BLaER1 treated with 17β-estradiol and CSF1 and Interleukin-3, amounts not matched to agents 10 nM and 100 nM (cell line): ENCODE data around the gene INCA1.
A peak's percentile ranks its signal among the peaks of the same experiment; 100 is the strongest.

ENCODE experiments used
- H3K27ac ChIP-seq, 11 experiments: shearing (Covaris generic); formaldehyde crosslinking; 2 replicates each; pipeline ENCODE4 v1.8.1; 2022
- H3K27me3 ChIP-seq, 11 experiments: shearing (Covaris generic); formaldehyde crosslinking; 2 replicates each; pipeline ENCODE4 v1.8.1; 2022
- H3K36me3 ChIP-seq, 11 experiments: shearing (Covaris generic); formaldehyde crosslinking; 2 replicates each; pipeline ENCODE4 v1.8.1; 2022
- H3K4me1 ChIP-seq, 10 experiments: shearing (Covaris generic); formaldehyde crosslinking; 2 replicates each; pipeline ENCODE4 v1.8.1; 2022
- H3K4me2 ChIP-seq, 11 experiments: shearing (Covaris generic); formaldehyde crosslinking; 2 replicates each; pipeline ENCODE4 v1.8.1; 2022
- H3K4me3 ChIP-seq, 10 experiments: shearing (Covaris generic); formaldehyde crosslinking; 2 replicates each; pipeline ENCODE4 v1.8.1; 2022
- H3K9ac ChIP-seq, 11 experiments: shearing (Covaris generic); formaldehyde crosslinking; 2 replicates each; pipeline ENCODE4 v1.8.1; 2022
- H3K9me3 ChIP-seq, 11 experiments: shearing (Covaris generic); formaldehyde crosslinking; replicated peaks in 1 of 11; 2 replicates each; pipeline ENCODE4 v1.8.1; 2022
- H4K20me1 ChIP-seq, 11 experiments: shearing (Covaris generic); formaldehyde crosslinking; 2 replicates each; pipeline ENCODE4 v1.8.1; 2022
- Cebpa-rat ChIP-seq, 11 experiments: shearing (Covaris generic); IDR thresholded peaks; 2 replicates each; pipeline ENCODE4 v1.8.1; 2022

INCA1 gene

DNA sequence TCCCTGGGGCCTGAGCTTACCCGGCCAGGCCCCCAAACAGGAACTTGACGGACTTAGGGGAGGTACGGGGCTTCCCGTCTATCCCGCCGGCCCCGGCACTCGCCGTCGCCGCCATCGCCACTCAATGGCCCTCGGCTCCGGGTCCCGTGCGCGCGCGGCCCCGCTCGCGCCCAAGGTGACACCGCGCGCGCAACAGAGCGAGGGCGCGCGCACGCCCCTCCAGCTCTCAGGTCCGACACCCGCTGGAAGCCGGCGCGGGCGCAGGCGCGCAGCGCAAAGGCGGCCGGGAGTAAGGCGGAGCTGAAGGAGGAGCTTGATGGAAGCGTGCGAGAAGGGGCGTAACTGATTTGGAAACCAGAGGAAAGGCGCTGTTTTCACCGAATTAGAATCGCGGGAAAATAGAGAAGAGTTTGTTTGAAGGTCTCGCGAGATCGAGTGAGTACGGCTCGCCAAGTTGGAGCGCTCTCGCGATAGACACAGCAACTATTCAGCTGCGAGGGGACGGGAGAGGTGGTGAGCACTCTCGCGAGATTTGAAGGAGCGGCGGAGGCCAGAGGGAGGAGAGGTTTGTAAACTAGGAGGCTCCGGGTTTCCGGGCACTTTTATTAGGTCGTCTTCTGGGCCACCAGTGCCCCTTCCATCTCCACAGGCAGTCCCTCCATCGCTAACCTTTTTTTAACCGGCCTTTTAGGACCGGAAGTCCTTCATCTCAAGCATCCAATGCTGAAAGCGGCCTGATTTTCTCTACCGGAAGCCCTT, 57.3 kb downstream of the INCA1 start, which contains the start of the genes RNF167 and SLC25A11:
Gene RNF167, plus strand, starts transcription at position 473 of the 759 bp plus-strand sequence. CDS start 642 bp downstream, outside the sequence.
Gene SLC25A11, minus strand, starts transcription at position 251 of the 759 bp plus-strand sequence. Its CDS starts 136 bp downstream, at position 115.
- peak within 1 kb of the TSS; percentile 80 to 100 (median 87) for H3K4me3 ChIP-seq
- peaks cover 59 to 75% (median 67%) of the 10 kb centered on the region in 11 experiments for H3K36me3 ChIP-seq
- TF ChIP-seq Cebpa-rat (IDR thresholded peaks at IDR 0.05), result no peak
- H3K27me3 ChIP-seq, result no peaks in the 10 kb centered on the region
- peaks cover 55 to 83% (median 71%) of the 10 kb centered on the region in 10 experiments for H3K4me1 ChIP-seq
- peak within 1 kb of the TSS; percentile 91 to 100 (median 99) for H3K9ac ChIP-seq
- peaks cover 27 to 84% (median 43%) of the 10 kb centered on the region in 11 experiments for H4K20me1 ChIP-seq
- peak within 1 kb of the TSS; percentile 84 to 99 (median 93) for H3K27ac ChIP-seq
- H3K4me2 ChIP-seq, result peak within 1 kb of the TSS; percentile 97 to 100 (median 99)
- no peaks in the 10 kb centered on the region for H3K9me3 ChIP-seq

DNA sequence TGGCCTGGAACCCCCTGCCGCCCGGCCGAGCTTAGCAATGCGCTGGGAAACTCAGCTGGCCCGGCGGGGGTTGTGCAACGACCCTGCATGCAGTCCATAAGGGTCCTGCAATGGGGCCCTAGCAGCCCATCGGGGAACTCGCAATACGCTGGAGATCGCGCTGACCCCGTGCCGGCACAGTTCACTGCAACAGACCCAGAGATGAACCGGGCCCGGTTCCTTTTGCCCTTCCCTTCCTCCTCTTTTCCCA, 57.9 kb downstream of the INCA1 start:
- Histone ChIP-seq H3K4me3 (peak overlapping the region; percentile 80 to 100 (median 87)), H3K4me2 (peak overlapping the region; percentile 94 to 100 (median 98)), H3K4me1 (peaks cover 55 to 83% (median 71%) of the 10 kb centered on the region in 10 experiments), H3K27ac (peak overlapping the region; percentile 66 to 99 (median 93)), H4K20me1 (peaks cover 22 to 83% (median 38%) of the 10 kb centered on the region in 11 experiments), H3K9ac (peak overlapping the region; percentile 89 to 100 (median 99)), H3K9me3 (no peaks in the 10 kb centered on the region), H3K27me3 (no peaks in the 10 kb centered on the region), H3K36me3 (peaks cover 54 to 70% (median 62%) of the 10 kb centered on the region in 11 experiments)
- TF ChIP-seq Cebpa-rat (IDR thresholded peaks at IDR 0.05), result 0 out of 22 replicates have a peak, but pooled peaks of 2 of the 11 experiments have one; percentile 12 to 18

DNA sequence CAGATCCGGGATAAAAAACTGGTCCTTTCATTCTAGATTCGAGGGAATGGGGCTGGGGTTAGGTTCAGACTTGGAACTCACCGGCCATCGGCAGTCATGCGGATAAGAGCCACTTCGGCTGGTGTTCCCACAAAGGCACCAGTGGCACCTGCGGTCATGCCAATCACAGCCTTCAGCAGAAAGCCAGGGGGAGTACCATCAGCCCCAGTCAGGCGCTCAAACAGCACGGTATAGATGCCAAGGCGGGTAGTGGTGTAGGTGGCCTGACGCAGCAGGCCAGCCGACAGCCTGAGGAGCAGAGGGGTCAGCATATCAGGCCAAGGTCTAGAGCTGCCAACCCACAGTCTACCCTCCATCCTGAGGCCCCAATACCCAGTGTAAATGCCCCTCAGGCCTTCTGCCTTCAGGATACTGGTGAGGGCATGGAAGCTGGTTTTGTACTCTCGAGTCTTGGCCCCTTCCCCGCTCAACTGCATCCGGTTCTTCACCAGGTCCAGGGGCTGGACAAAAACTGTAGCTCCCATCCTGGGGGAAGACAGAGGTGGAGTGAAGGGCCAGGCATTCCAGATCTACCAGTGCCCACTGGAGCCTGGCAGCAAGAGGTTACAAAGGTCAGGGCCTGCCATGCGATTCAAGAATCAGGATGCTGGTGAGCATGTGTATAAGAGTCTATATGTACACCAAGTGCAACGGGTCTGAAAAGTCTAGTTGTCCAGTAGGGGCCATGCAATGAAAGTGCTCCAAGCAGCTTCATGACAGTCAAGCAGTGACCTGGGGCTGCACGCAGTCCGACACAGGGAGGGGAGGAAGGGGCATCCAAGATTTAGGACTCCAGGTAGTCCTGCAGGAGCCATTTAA, 58.4 kb downstream of the INCA1 start:
- H3K9me3 ChIP-seq, result no peaks in the 10 kb centered on the region
- H4K20me1 ChIP-seq, result peaks cover 17 to 77% (median 33%) of the 10 kb centered on the region in 11 experiments
- peak overlapping the region; percentile 80 to 100 (median 87) for H3K4me3 ChIP-seq
- peak overlapping the region; percentile 66 to 99 (median 93) for H3K27ac ChIP-seq
- H3K36me3 ChIP-seq, result peaks cover 49 to 64% (median 56%) of the 10 kb centered on the region in 11 experiments
- peaks cover 55 to 83% (median 71%) of the 10 kb centered on the region in 10 experiments for H3K4me1 ChIP-seq
- H3K9ac ChIP-seq, result peak overlapping the region; percentile 89 to 100 (median 99)
- TF ChIP-seq Cebpa-rat (IDR thresholded peaks at IDR 0.05), result no peak
- no peaks in the 10 kb centered on the region for H3K27me3 ChIP-seq
- peak overlapping the region; percentile 94 to 100 (median 98) for H3K4me2 ChIP-seq
